Activated CD4-positive, alpha-beta memory T cell treated with anti-CD3 and anti-CD28 coated beads for 36 hours (primary cell): ENCODE results near the gene EFHB. TPM values are rescaled to one million over a fixed set of nuclear protein-coding genes. Genes with fewer than 3 reads are reported as not detected.
"Not testable (repeated sequence)": the region's sequence is repeated elsewhere in the genome, so short reads cannot be mapped to it uniquely, and the experiment has no call there.

Experiments
- CTCF ChIA-PET: fragments of 350-600 bp; sonication (Branson Sonifier 250); formaldehyde crosslinking; loops from one replicate; lab custom pipeline; 2021; ENCODE audit warnings: antibody characterized with exemption, inconsistent platforms; lab: Charles Lee
- POLR2A ChIA-PET: fragments of 350-600 bp; sonication (Branson Sonifier 250); formaldehyde crosslinking; loops from one replicate; lab custom pipeline; 2021; ENCODE audit warnings: antibody characterized with exemption; lab: Charles Lee
- DNase-seq: peaks from one replicate; pipeline ENCODE4 v3.0.0-alpha.2; 2020
- H3K27ac Mint-ChIP-seq: one replicate; pipeline ENCODE4 v1.8.0; 2021; ENCODE audit warnings: mixed read lengths
- H3K27me3 Mint-ChIP-seq: one replicate; pipeline ENCODE4 v1.8.0; 2021; ENCODE audit warnings: mixed read lengths
- H3K36me3 Mint-ChIP-seq: one replicate; pipeline ENCODE4 v1.8.0; 2021; ENCODE audit warnings: mixed read lengths
- H3K4me1 Mint-ChIP-seq: one replicate; pipeline ENCODE4 v1.8.0; 2021; ENCODE audit warnings: low read depth, mixed read lengths
- H3K4me3 Mint-ChIP-seq: one replicate; pipeline ENCODE4 v1.8.0; 2021; ENCODE audit warnings: mild to moderate bottlenecking, mixed read lengths
- H3K9me3 Mint-ChIP-seq: one replicate; pipeline ENCODE4 v1.8.0; 2021; ENCODE audit warnings: mixed read lengths
- intact Hi-C: fragments of 100-400 bp; cut with micrococcal nuclease; formaldehyde crosslinking; loops from one replicate; pipeline ENCODE4 v1.15.1; 2023
- total RNA-seq, 2 experiments: library from RNA; stranded (reverse); gene quantifications; one replicate each; pipeline ENCODE4 v1.2.3, GENCODE V29; 2021

The EFHB gene
- under 1 TPM; 0.51 to 0.57 TPM for total RNA-seq

GRCh38 chr3:19934098-19934566, at the start of gene EFHB:
Gene EFHB, minus strand, starts transcription at chr3:19934217. Its CDS starts 199 bp downstream, at chr3:19934018.
- Mint-ChIP-seq H3K4me3 (no peak within 1 kb of the TSS), H3K9me3 (no peaks in the 10 kb centered on the region), H3K4me1 (peaks cover 48% of the 10 kb centered on the region), H3K36me3 (no peaks in the 10 kb centered on the region), H3K27ac (no peak within 1 kb of the TSS), H3K27me3 (peaks cover 12% of the 10 kb centered on the region)
- CTCF ChIA-PET = no interaction called here
- intact Hi-C loops = loop anchor here (10.0 kb wide), 2 partner anchors 1219 to 1379 kb away; no protein-coding TSS in a partner anchor
- POLR2A ChIA-PET = no interaction called here
- DNase-seq = peak; percentile 38

GRCh38 chr3:19972054-19972453, 38.0 kb upstream of the EFHB start:
- H3K4me1 Mint-ChIP-seq = peaks cover 30% of the 10 kb centered on the region
- ChIA-PET CTCF (no interaction called here), POLR2A (no interaction called here)
- no peak for DNase-seq
- H3K36me3 Mint-ChIP-seq = peaks cover 21% of the 10 kb centered on the region
- no peaks in the 10 kb centered on the region for H3K9me3 Mint-ChIP-seq
- H3K27me3 Mint-ChIP-seq = no peaks in the 10 kb centered on the region
- H3K27ac Mint-ChIP-seq = no peak overlapping the region
- no peak overlapping the region for H3K4me3 Mint-ChIP-seq
- intact Hi-C loops = no loop called here

GRCh38 chr3:19970327-19970726, 36.3 kb upstream of the EFHB start:
- H3K4me1 Mint-ChIP-seq = peaks cover 40% of the 10 kb centered on the region
- no peak overlapping the region for H3K4me3 Mint-ChIP-seq
- ChIA-PET POLR2A (no interaction called here), CTCF (no interaction called here)
- no peak overlapping the region for H3K27ac Mint-ChIP-seq
- no peaks in the 10 kb centered on the region for H3K27me3 Mint-ChIP-seq
- no peak for DNase-seq
- H3K36me3 Mint-ChIP-seq = peaks cover 15% of the 10 kb centered on the region
- intact Hi-C loops = no loop called here
- H3K9me3 Mint-ChIP-seq = no peaks in the 10 kb centered on the region

- CTCF ChIA-PET = interaction anchor here (0.6 kb wide), 2 partner anchors 18 to 217 kb away, joined by 3 read pairs; no protein-coding TSS in a partner anchor
Observed at GRCh38 chr3:19967812-19968211, 33.8 kb upstream of the EFHB start.

GRCh38 chr3:19967208-19967607, 33.2 kb upstream of the EFHB start:
- Mint-ChIP-seq H3K27ac (no peak overlapping the region), H3K4me1 (peaks cover 41% of the 10 kb centered on the region), H3K36me3 (peaks cover 11% of the 10 kb centered on the region), H3K27me3 (no peaks in the 10 kb centered on the region), H3K9me3 (no peaks in the 10 kb centered on the region), H3K4me3 (no peak overlapping the region)
- CTCF ChIA-PET = interaction anchor here (0.6 kb wide), 1 partner anchor 18 kb away, joined by 3 read pairs; no protein-coding TSS in a partner anchor
- DNase-seq = no peak
- intact Hi-C loops = no loop called here
- POLR2A ChIA-PET = no interaction called here

More at GRCh38 chr3:19967812-19968211, 33.8 kb upstream of the EFHB start:
- Mint-ChIP-seq H3K9me3 (no peaks in the 10 kb centered on the region), H3K27me3 (no peaks in the 10 kb centered on the region), H3K36me3 (peaks cover 10% of the 10 kb centered on the region), H3K4me3 (no peak overlapping the region), H3K4me1 (peaks cover 42% of the 10 kb centered on the region), H3K27ac (no peak overlapping the region)
- DNase-seq = no peak
- POLR2A ChIA-PET = no interaction called here
- intact Hi-C loops = no loop called here

- DNase-seq = no peak
- Mint-ChIP-seq H3K27ac (no peak overlapping the region), H3K36me3 (peaks cover 20% of the 10 kb centered on the region), H3K4me3 (no peak overlapping the region), H3K27me3 (no peaks in the 10 kb centered on the region), H3K4me1 (peaks cover 58% of the 10 kb centered on the region), H3K9me3 (no peaks in the 10 kb centered on the region)
- ChIA-PET CTCF (no interaction called here), POLR2A (no interaction called here)
- intact Hi-C loops = no loop called here
Observed at GRCh38 chr3:19961960-19962359, 27.9 kb upstream of the EFHB start.

GRCh38 chr3:19960696-19961095, 26.7 kb upstream of the EFHB start:
- intact Hi-C loops = no loop called here
- Mint-ChIP-seq H3K9me3 (no peaks in the 10 kb centered on the region), H3K4me1 (peaks cover 52% of the 10 kb centered on the region), H3K36me3 (peaks cover 18% of the 10 kb centered on the region), H3K4me3 (no peak overlapping the region), H3K27ac (no peak overlapping the region), H3K27me3 (no peaks in the 10 kb centered on the region)
- ChIA-PET POLR2A (interaction anchor here (1.1 kb wide), 1 partner anchor 11 kb away, joined by 3 read pairs; no protein-coding TSS in a partner anchor), CTCF (no interaction called here)
- DNase-seq = no peak

GRCh38 chr3:19959505-19959904, 25.5 kb upstream of the EFHB start:
- no peak for DNase-seq
- peaks cover 55% of the 10 kb centered on the region for H3K4me1 Mint-ChIP-seq
- H3K27ac Mint-ChIP-seq = no peak overlapping the region
- no peak overlapping the region for H3K4me3 Mint-ChIP-seq
- POLR2A ChIA-PET = no interaction called here
- intact Hi-C loops = no loop called here
- no peaks in the 10 kb centered on the region for H3K27me3 Mint-ChIP-seq
- CTCF ChIA-PET = interaction anchor here (1.0 kb wide), 1 partner anchor 125 kb away, joined by 5 read pairs; no protein-coding TSS in a partner anchor
- peaks cover 25% of the 10 kb centered on the region for H3K36me3 Mint-ChIP-seq
- H3K9me3 Mint-ChIP-seq = no peaks in the 10 kb centered on the region

GRCh38 chr3:19957354-19957753, 23.3 kb upstream of the EFHB start:
- DNase-seq, H3K27me3 Mint-ChIP-seq, POLR2A ChIA-PET, H3K4me3 Mint-ChIP-seq, intact Hi-C loops, H3K9me3 Mint-ChIP-seq, H3K27ac Mint-ChIP-seq: not testable (repeated sequence)
- peaks cover 30% of the 10 kb centered on the region for H3K36me3 Mint-ChIP-seq
- H3K4me1 Mint-ChIP-seq = peaks cover 58% of the 10 kb centered on the region
- CTCF ChIA-PET = interaction anchor here (0.7 kb wide), 1 partner anchor 229 kb away, joined by 6 read pairs; the partner anchor contains the start of gene SGO1

GRCh38 chr3:19954676-19955075, 20.7 kb upstream of the EFHB start:
- H3K4me3 Mint-ChIP-seq = no peak overlapping the region
- intact Hi-C loops = no loop called here
- H3K4me1 Mint-ChIP-seq = peaks cover 52% of the 10 kb centered on the region
- ChIA-PET CTCF (interaction anchor here (0.9 kb wide), 1 partner anchor 68 kb away, joined by 3 read pairs; no protein-coding TSS in a partner anchor), POLR2A (no interaction called here)
- H3K9me3 Mint-ChIP-seq = no peaks in the 10 kb centered on the region
- no peak overlapping the region for H3K27ac Mint-ChIP-seq
- DNase-seq = no peak
- peaks cover 28% of the 10 kb centered on the region for H3K36me3 Mint-ChIP-seq
- no peaks in the 10 kb centered on the region for H3K27me3 Mint-ChIP-seq

- Mint-ChIP-seq H3K4me3 (no peak overlapping the region), H3K27ac (no peak overlapping the region), H3K36me3 (peaks cover 26% of the 10 kb centered on the region), H3K27me3 (no peaks in the 10 kb centered on the region), H3K9me3 (no peaks in the 10 kb centered on the region), H3K4me1 (peaks cover 59% of the 10 kb centered on the region)
- POLR2A ChIA-PET = interaction anchor here (3.0 kb wide), 1 partner anchor 235 kb away, joined by 14 read pairs; the partner anchor contains the start of gene SGO1
- CTCF ChIA-PET = interaction anchor here (1.2 kb wide), 1 partner anchor 83 kb away, joined by 3 read pairs; no protein-coding TSS in a partner anchor
- DNase-seq = no peak
- intact Hi-C loops = no loop called here
Observed at GRCh38 chr3:19950316-19950715, 16.3 kb upstream of the EFHB start.

- POLR2A ChIA-PET = interaction anchor here (0.7 to 3.0 kb wide), 7 partner anchors 11 to 238 kb away, joined by 4 to 20 read pairs (median 6); partner anchors contain the start of genes KAT2B and SGO1
- CTCF ChIA-PET = interaction anchor here (0.7 to 1.3 kb wide), 4 partner anchors 36 to 93 kb away, joined by 3 to 5 read pairs (median 4); no protein-coding TSS in a partner anchor
- H3K36me3 Mint-ChIP-seq = peaks cover 15% of the 10 kb centered on the region
- intact Hi-C loops = loop anchor here (5.0 kb wide), 1 partner anchor 154 kb away; no protein-coding TSS in a partner anchor
- H3K4me1 Mint-ChIP-seq = peaks cover 51% of the 10 kb centered on the region
- H3K27me3 Mint-ChIP-seq = no peaks in the 10 kb centered on the region
- H3K4me3 Mint-ChIP-seq = peak overlapping the region; percentile 93
- H3K27ac Mint-ChIP-seq = peak overlapping the region; percentile 99
- DNase-seq = no peak
- no peaks in the 10 kb centered on the region for H3K9me3 Mint-ChIP-seq
Observed at GRCh38 chr3:19948226-19948591, 14.2 kb upstream of the EFHB start.
